ENCODE measurements around the gene RHEBL1.

Gene RHEBL1

DNA sequence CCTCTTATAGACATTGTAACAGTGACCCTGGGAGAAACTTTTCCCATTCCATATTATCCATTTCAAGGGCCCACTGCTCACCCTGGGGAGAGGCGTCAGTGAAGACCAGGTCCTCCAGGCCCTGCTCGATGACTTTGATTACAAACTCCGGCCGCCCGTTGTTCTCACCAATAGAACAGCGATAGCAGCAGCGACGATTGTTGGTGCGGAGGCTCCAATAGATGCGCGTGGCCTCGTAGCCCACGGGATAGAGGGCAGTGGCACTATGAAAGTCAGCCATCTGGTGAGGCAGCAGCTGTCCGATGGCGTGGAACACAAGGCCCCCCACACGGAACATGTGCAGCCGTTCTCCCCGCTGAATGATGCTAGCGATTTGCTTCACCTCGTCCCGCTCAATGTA, 43.7 kb downstream of the RHEBL1 start:
- Histone ChIP-seq H3K36me3 (ENCODE audit: control insufficient read depth, insufficient read depth, low read length) (peaks cover 49% of the 10 kb centered on the region), H3K4me3 (replicated peaks; ENCODE audit: low read depth, low read length) (no peak overlapping the region), H3K27me3 (replicated peaks; ENCODE audit: control insufficient read depth, insufficient read depth, low read length) (no peaks in the 10 kb centered on the region)
- DNase-seq (ENCODE audit: extremely low read depth, insufficient read length), result no peak
- TF ChIP-seq, protein P1, sequence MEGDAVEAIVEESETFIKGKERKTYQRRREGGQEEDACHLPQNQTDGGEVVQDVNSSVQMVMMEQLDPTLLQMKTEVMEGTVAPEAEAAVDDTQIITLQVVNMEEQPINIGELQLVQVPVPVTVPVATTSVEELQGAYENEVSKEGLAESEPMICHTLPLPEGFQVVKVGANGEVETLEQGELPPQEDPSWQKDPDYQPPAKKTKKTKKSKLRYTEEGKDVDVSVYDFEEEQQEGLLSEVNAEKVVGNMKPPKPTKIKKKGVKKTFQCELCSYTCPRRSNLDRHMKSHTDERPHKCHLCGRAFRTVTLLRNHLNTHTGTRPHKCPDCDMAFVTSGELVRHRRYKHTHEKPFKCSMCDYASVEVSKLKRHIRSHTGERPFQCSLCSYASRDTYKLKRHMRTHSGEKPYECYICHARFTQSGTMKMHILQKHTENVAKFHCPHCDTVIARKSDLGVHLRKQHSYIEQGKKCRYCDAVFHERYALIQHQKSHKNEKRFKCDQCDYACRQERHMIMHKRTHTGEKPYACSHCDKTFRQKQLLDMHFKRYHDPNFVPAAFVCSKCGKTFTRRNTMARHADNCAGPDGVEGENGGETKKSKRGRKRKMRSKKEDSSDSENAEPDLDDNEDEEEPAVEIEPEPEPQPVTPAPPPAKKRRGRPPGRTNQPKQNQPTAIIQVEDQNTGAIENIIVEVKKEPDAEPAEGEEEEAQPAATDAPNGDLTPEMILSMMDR (IDR thresholded peaks at IDR 0.05; ENCODE audit: insufficient read depth, low read length, poor library complexity, severe bottlenecking), result no peak

DNA sequence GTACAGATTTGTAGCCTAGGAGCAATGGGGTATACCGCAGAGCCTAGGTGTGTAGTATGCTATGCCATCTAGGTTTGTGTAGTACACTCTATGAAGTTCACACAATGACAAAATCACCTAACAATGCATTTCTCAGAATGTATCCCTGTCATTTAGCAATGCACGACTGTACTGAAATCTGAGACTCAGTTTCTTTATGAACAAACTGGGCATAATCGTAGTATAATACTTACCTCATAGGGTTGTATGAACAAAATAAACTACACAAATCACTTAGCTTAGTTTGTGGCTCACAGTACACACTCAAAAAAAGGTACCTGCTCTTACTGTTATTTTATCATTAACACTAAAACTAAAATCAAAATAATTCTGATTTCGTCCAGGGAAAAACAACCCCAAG, 44.3 kb downstream of the RHEBL1 start:
- H3K4me3 ChIP-seq (replicated peaks; ENCODE audit: low read depth, low read length), result no peak overlapping the region
- no peaks in the 10 kb centered on the region for H3K27me3 ChIP-seq (replicated peaks; ENCODE audit: control insufficient read depth, insufficient read depth, low read length)
- DNase-seq (ENCODE audit: extremely low read depth, insufficient read length), result no peak
- peaks cover 45% of the 10 kb centered on the region for H3K36me3 ChIP-seq (ENCODE audit: control insufficient read depth, insufficient read depth, low read length)
- TF ChIP-seq, protein P1 (IDR thresholded peaks at IDR 0.05; ENCODE audit: insufficient read depth, low read length, poor library complexity, severe bottlenecking), result no peak

DNA sequence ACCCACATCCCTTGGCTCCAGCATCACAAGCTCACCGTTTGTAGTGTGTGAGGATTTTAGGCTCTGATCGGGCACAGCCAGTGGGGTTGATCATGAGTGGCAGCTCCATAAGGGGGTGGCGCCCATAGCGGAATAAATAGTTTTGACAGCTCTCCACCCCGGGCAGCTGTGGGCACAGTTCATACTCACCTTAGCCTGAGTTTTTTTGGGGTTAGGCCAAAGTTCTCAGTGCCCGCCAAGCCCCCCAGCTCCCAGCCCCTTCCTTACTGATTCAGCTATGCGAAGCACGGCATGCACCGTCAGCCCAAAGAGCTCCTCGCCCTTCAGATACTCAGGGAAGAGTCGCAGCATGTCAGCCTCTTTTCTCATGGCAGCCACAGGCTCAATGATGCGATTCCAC, 45.2 kb downstream of the RHEBL1 start:
- peaks cover 42% of the 10 kb centered on the region for H3K36me3 ChIP-seq (ENCODE audit: control insufficient read depth, insufficient read depth, low read length)
- no peak for DNase-seq (ENCODE audit: extremely low read depth, insufficient read length)
- TF ChIP-seq, protein P1 (IDR thresholded peaks at IDR 0.05; ENCODE audit: insufficient read depth, low read length, poor library complexity, severe bottlenecking), result no peak
- no peaks in the 10 kb centered on the region for H3K27me3 ChIP-seq (replicated peaks; ENCODE audit: control insufficient read depth, insufficient read depth, low read length)
- no peak overlapping the region for H3K4me3 ChIP-seq (replicated peaks; ENCODE audit: low read depth, low read length)

DNA sequence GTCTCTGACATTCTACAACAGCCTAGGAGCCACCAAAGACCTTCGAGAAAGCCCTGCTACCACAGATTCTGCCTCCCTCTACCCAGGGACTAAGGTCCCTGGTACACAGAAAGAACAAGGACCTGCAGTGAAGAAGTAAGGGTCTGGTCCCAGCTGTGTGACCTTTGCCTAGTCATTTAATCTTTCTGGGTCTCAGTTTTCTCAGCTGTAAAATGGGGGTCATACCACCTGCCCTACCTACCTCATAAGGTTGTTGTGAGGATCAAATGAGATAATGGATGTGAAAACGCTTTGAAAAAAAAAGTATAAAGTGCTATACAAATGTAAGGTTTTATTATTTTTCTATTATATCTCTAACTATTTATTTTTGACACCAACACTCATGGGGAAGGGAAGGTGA, 46.0 kb downstream of the RHEBL1 start:
- peaks cover 36% of the 10 kb centered on the region for H3K36me3 ChIP-seq (ENCODE audit: control insufficient read depth, insufficient read depth, low read length)
- H3K4me3 ChIP-seq (replicated peaks; ENCODE audit: low read depth, low read length), result no peak overlapping the region
- no peak for DNase-seq (ENCODE audit: extremely low read depth, insufficient read length)
- H3K27me3 ChIP-seq (replicated peaks; ENCODE audit: control insufficient read depth, insufficient read depth, low read length), result no peaks in the 10 kb centered on the region
- TF ChIP-seq, protein P1 (IDR thresholded peaks at IDR 0.05; ENCODE audit: insufficient read depth, low read length, poor library complexity, severe bottlenecking), result no peak

DNA sequence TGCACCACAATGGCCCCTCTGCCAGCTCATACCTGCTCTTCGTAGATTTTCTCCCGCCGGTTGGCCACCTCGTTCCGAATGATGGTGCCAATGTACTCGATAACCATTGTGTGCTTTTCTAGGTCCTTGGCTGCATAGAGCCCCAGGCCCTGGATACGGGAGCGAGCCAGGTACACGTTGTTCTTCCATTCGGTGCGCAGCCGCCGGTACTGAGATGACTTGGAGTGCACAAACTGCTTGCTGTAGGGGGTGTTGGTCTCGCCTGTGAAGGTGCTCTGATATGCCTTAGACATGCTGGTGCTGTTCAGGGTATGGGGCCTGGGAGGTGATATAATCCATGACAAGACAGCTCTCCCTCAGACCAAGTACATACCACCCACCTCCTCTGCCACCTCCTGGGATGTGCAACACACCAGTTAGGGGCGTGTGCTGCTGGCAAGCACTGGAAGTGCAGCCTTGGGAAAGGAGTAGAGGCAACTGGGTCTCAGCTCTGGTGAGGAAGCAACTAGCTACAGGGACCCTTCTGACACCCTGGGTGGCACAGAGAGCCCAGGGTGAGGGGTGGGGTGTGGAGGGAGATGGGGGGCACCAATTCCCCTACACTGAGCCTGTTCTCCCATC, 47.1 kb downstream of the RHEBL1 start:
- TF ChIP-seq, protein P1 (IDR thresholded peaks at IDR 0.05; ENCODE audit: insufficient read depth, low read length, poor library complexity, severe bottlenecking), result no peak
- no peaks in the 10 kb centered on the region for H3K27me3 ChIP-seq (replicated peaks; ENCODE audit: control insufficient read depth, insufficient read depth, low read length)
- peaks cover 32% of the 10 kb centered on the region for H3K36me3 ChIP-seq (ENCODE audit: control insufficient read depth, insufficient read depth, low read length)
- no peak overlapping the region for H3K4me3 ChIP-seq (replicated peaks; ENCODE audit: low read depth, low read length)
- no peak for DNase-seq (ENCODE audit: extremely low read depth, insufficient read length)
